Astrocyte of the spinal cord (primary cell): Measurements from ENCODE around the gene HSPG2.

Experiments used
- DNase-seq: peaks from one replicate; pipeline ENCODE4 v3.0.0; 2011; ENCODE audit warnings: low read depth, low spot score
- H3K4me3 ChIP-seq: 2 replicates; pipeline ENCODE4 v1.5.1; 2011; ENCODE audit warnings: low read depth, mild to moderate bottlenecking, low read length, moderate library complexity
- CTCF ChIP-seq: IDR thresholded peaks from 2 replicates; pipeline ENCODE4 v1.5.1; 2012; ENCODE audit warnings: low read depth, mild to moderate bottlenecking, low read length, inconsistent platforms
- in situ Hi-C: cut with HindIII; loops from 2 replicates; pipeline ENCODE4 v1.10.0; 2017; ENCODE audit warnings: low sequenced_read_pairs

The HSPG2 gene

DNA sequence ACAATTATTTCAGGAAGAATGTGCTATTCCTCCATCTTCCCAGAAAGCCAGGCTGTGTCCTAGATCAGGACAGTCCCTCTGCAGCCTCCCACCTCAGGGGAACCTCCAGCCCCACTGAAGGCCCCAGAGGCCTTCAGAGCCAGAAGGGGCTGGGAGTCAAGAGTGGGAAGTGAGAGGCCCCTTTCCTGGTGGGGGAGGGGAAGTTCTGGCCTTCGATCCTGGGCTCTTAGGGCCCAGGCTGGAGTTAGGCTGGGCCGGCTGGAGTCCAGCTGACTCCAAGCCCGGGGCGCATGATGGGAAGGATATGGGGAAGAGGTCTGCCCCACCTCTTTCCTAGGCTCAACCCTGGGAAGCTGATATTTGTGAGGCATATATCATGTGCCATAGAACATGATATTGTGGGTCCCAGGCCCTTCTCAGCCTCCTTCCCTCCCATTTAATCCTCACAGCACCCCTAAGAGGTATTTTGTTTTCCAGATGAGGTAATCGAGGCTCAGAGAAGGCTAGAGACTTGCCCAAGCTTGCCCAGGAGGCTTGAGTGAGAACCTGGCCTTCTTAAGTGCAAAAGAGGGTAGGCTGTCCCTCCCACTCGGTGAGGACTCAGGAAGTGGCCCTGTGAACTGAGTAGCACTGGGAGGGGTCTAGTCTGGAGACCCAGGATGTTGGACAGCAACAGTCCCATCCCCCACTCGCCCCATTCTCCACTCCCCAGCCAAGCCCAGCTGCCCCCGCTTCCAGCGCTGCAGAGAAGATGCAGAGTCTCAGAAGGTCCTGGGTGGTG is 18.6 kb upstream of the HSPG2 start:
- no peak overlapping the region for H3K4me3 ChIP-seq
- no peak for DNase-seq
- in situ Hi-C loops, result no loop called here
- no peak for TF ChIP-seq CTCF

DNA sequence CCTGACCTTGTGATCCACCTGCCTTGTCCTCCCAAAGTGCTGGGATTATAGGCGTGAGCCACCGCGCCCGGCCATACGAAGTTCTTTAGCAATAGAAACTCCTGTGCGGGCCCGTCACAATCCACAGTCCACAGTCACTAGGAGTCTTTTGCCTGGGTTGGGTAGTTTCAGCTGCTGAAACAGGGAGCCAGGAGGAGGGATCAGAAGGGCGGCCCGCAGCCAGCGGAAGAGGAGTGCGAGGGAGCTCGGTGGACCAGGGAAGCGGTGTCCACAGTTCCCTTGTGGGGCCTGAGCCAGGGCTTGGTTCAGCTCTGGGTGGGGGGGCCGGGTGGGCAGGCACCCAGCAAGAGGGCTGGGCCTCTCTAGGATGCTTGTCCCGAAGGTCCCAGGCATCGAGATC is 17.9 kb upstream of the HSPG2 start:
- no peak overlapping the region for H3K4me3 ChIP-seq
- no peak for TF ChIP-seq CTCF
- no peak for DNase-seq
- in situ Hi-C loops, result no loop called here

DNA sequence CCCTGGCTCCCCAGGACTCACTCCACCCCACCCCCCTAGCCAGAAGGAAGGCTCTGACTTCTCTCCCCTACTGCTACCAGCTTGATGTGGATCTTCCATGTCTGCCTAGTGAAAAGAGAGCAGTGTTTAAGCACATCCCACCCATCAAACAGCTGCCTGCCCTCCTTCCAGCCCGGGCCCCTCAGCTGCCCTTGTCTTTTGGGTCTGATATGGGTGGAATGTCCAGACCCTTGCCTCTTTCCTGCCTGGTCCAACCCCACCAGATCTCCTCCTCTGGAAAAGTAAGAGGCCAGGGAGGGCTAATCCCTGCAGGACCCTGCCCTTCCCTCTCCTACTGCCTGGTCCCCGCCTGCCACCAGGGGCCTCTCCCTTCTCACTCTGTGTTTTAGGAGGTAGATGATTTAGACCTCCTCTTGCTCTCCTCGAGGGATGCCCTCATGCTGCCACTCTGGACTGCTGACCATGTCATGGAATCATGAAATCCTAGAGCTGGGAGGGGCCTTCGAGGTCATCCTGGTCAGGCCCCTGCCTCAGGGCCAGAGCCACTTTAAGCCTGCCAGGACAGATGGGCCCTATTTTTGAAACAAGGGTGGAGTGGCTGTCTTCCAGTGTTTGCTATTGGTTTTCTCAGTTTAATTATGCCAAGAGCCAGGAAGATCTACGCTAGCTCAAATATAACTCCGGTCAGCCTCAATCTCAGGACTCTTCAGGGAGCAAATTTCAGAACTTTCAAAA is 15.8 kb upstream of the HSPG2 start:
- no peak for DNase-seq
- in situ Hi-C loops, result no loop called here
- no peak for TF ChIP-seq CTCF
- no peak overlapping the region for H3K4me3 ChIP-seq

- no peak for TF ChIP-seq CTCF
- no peak overlapping the region for H3K4me3 ChIP-seq
- no peak for DNase-seq
- in situ Hi-C loops, result no loop called here
Observed at GRCh38 chr1:21951226-21951870, 14.2 kb upstream of the HSPG2 start.

GRCh38 chr1:21950734-21951133 is 13.6 kb upstream of the HSPG2 start:
- DNase-seq, result no peak
- in situ Hi-C loops, result no loop called here
- no peak overlapping the region for H3K4me3 ChIP-seq
- TF ChIP-seq CTCF, result no peak

DNA sequence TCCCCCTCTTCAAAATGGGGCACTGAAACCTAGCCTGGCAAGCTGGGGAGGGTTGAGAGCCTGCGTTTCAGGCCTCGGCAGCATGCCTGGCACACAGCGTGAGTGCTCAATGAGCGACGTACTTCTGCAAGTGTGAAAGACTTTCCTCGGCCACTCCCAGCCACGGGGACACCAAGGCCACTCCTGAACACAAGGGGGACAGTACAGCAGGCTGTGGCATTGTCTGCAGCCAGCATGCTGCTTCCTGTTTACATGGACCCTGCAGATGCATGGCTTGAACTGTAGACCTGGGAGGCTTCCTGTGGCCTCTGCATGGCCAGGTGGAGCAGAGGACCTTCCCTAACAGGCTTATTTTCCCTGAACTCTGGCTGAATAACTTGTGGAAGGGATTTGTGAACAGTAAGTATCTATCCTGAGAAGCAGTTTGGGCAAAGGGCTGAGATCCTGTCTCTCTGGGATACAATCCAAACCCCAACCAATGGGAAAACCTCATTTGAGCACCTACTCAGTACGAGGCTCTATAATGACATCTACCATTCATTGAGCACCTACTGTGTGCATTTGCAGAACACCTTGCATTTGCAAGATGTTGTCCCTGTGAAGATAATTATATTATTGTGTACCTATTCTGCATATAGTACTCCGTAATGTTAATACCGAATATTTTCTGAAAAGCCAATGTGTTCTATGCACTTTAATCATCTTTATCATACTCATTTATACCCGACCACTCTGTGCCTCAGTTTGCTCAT is 9.9 kb upstream of the HSPG2 start:
- DNase-seq, result no peak
- no peak for TF ChIP-seq CTCF
- H3K4me3 ChIP-seq, result no peak overlapping the region
- in situ Hi-C loops, result no loop called here
